Measurements from ENCODE around the gene PHYHIPL. TPM values are rescaled to one million over a fixed set of nuclear protein-coding genes. Genes with fewer than 3 reads are reported as not detected.

The PHYHIPL gene
- total and polyA plus RNA-seq, 2 donors (not counting 3 experiments of a cell fraction or from before 2014, with no cell fraction given) = not detected

DNA sequence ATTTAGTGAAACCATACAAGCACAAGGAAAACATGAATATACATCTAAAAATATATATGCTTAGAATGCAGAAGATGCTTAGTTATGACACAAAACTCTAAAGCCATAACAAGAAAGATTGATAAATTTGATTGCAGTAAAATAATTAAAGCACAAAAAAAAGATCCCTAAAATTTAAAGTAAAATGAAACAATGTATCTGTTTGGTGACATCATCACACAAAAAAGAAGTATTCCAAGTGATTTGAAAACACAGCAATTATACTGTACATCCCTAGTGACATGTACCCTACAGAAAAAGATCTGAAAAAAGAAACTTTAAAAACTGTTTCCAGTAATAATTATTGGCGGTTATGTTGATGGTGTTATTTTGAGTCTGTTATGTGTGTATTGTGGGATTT is 37.7 kb downstream of the PHYHIPL start:
- ChIA-PET POLR2A (no interaction called here), CTCF (no interaction called here)
- no peak overlapping the region for H2AFZ ChIP-seq (ENCODE audit: low read depth, low read length)
- no peak overlapping the region for H3K4me2 ChIP-seq (ENCODE audit: insufficient read depth, low read length)
- TF ChIP-seq FOS (IDR thresholded peaks at IDR 0.05; ENCODE audit: borderline replicate concordance, insufficient read depth, low read length) (no peak), CTCF (IDR thresholded peaks at IDR 0.05; ENCODE audit: extremely low read depth in 1 of 2, insufficient read depth in 1 of 2, low read depth in 1 of 2, low read length in 2 of 2) (no peak), POLR2AphosphoS5 (IDR thresholded peaks at IDR 0.05; ENCODE audit: insufficient read depth, low read depth, low read length) (no peak), MYC (IDR thresholded peaks at IDR 0.05; ENCODE audit: low read depth, low read length) (no peak), GATA2 (IDR thresholded peaks at IDR 0.05; ENCODE audit: insufficient read depth, insufficient read length, low read depth, low read length) (no peak), POLR2A (IDR thresholded peaks at IDR 0.05; ENCODE audit: low read depth, low read length) (no peak), JUN (IDR thresholded peaks at IDR 0.05; ENCODE audit: borderline replicate concordance, insufficient read depth, insufficient read length, low read depth) (no peak)
- TF ChIP-seq, protein P1, sequence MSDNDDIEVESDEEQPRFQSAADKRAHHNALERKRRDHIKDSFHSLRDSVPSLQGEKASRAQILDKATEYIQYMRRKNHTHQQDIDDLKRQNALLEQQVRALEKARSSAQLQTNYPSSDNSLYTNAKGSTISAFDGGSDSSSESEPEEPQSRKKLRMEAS (IDR thresholded peaks at IDR 0.05; ENCODE audit: insufficient read depth, insufficient read length) = no peak
- no peak for FAIRE-seq
- H3K36me3 ChIP-seq (ENCODE audit: control insufficient read depth in 2 of 2, extremely low read depth in 1 of 2, insufficient read depth in 2 of 2, low read length in 2 of 2) = no peaks in the 10 kb centered on the region
- no TSS peak for BruUV-seq (replicated peaks)
- dilution Hi-C loops (cut with MboI; ENCODE audit: extremely low pct_ligation_motif_present, low sequenced_read_pairs) = no loop called here
- H3K27me3 ChIP-seq (ENCODE audit: control insufficient read depth in 2 of 2, insufficient read depth in 2 of 2, low read length in 2 of 2) = no peaks in the 10 kb centered on the region
- H3K4me3 ChIP-seq (replicated peaks in 1 of 3; ENCODE audit: insufficient read depth in 1 of 3, low read depth in 1 of 3, low read length in 3 of 3) = no peak overlapping the region
- no peaks in the 10 kb centered on the region for H3K9me3 ChIP-seq (replicated peaks; ENCODE audit: control insufficient read depth, insufficient read depth, low read length)
- no peaks in the 10 kb centered on the region for H3K4me1 ChIP-seq (ENCODE audit: control insufficient read depth, extremely low read depth, insufficient read depth, low read length)
- H3K9me1 ChIP-seq (replicated peaks; ENCODE audit: control insufficient read depth, extremely low read depth, insufficient read depth, low read length) = no peaks in the 10 kb centered on the region
- no peak overlapping the region for H3K9ac ChIP-seq (replicated peaks; ENCODE audit: extremely low read depth, insufficient read depth, low read length)
- no peaks in the 10 kb centered on the region for H3K79me2 ChIP-seq (ENCODE audit: control insufficient read depth, insufficient read depth, low read length)
- no peak overlapping the region for H3K27ac ChIP-seq (ENCODE audit: insufficient read depth, low read depth, low read length)
- no peaks in the 10 kb centered on the region for H4K20me1 ChIP-seq (replicated peaks; ENCODE audit: control insufficient read depth, extremely low read depth, insufficient read depth, low read length)
- intact Hi-C loops (cut with micrococcal nuclease) = no loop called here
- DNase-seq (ENCODE audit: low read depth, low spot score) = no peak

All from endothelial cell of umbilical vein (primary cell).